H1 (cell line): ENCODE results near the gene DCXR. TPM values are rescaled to one million over a fixed set of nuclear protein-coding genes. Genes with fewer than 3 reads are reported as not detected.

Source experiments
- EP300 ChIP-seq, 2 experiments: IDR thresholded peaks; 1 replicate in 1 of 2; 2 replicates in 1 of 2; pipeline ENCODE4 v1.6.1; 2011 to 2012; ENCODE audit warnings: low read depth in 2 of 2, low read length in 2 of 2, mild to moderate bottlenecking in 2 of 2, borderline replicate concordance in 1 of 2, inconsistent platforms in 1 of 2, moderate library complexity in 1 of 2
- JUN ChIP-seq: IDR thresholded peaks from 2 replicates; pipeline ENCODE4 v1.6.1; 2011; ENCODE audit warnings: low read depth, mild to moderate bottlenecking, improper control_type of control experiment, low read length
- KDM5A ChIP-seq: fragments of 200-600 bp; IDR thresholded peaks from 2 replicates; pipeline ENCODE4 v1.7.1; 2012; ENCODE audit warnings: mild to moderate bottlenecking, low read length, inconsistent platforms, mixed read lengths
- NANOG ChIP-seq: IDR thresholded peaks from 2 replicates; pipeline ENCODE4 v1.6.1; 2011; ENCODE audit warnings: low read length, low read depth, mild to moderate bottlenecking, inconsistent platforms; ENCODE audit not compliant: insufficient read depth, poor library complexity, severe bottlenecking
- PHF8 ChIP-seq: fragments of 200-600 bp; sonication (generic); conservative IDR thresholded peaks from 2 replicates; pipeline ENCODE4 v1.7.1; 2012; ENCODE audit warnings: low read depth, mild to moderate bottlenecking, inconsistent platforms, low read length, moderate library complexity
- POLR2AphosphoS5 ChIP-seq: IDR thresholded peaks from 2 replicates; pipeline ENCODE4 v1.6.1; 2011; ENCODE audit warnings: low read depth, low read length
- POU5F1 ChIP-seq: IDR thresholded peaks from 2 replicates; pipeline ENCODE4 v1.6.1; 2011; ENCODE audit warnings: low read depth, mild to moderate bottlenecking, low read length, moderate library complexity
- RAD21 ChIP-seq, 2 experiments: IDR thresholded peaks in 1 of 2; conservative IDR thresholded peaks in 1 of 2; 2 replicates each; pipeline ENCODE4 v1.6.1; 2011; ENCODE audit warnings: low read depth in 2 of 2, low read length in 2 of 2, improper control_type of control experiment in 1 of 2, inconsistent platforms in 1 of 2, mild to moderate bottlenecking in 1 of 2, moderate library complexity in 1 of 2
- TAF7 ChIP-seq: optimal IDR thresholded peaks from 2 replicates; pipeline ENCODE3; 2011; ENCODE audit warnings: low read depth, mild to moderate bottlenecking, inconsistent platforms, low read length, moderate library complexity, borderline replicate concordance
- YY1 ChIP-seq: IDR thresholded peaks from 2 replicates; pipeline ENCODE4 v1.6.1; 2011; ENCODE audit warnings: low read depth, mild to moderate bottlenecking, low read length
- polyA plus RNA-seq, 7 experiments: library from polyadenylated mRNA; depleted of rRNA in 3 of 7; stranded (reverse) in 5 of 7; unstranded in 2 of 7; fragments of >200 nt in 5 of 7; fragments of 200-250 nt in 2 of 7; gene quantifications; 1 replicate in 5 of 7; 2 replicates in 1 of 7; 4 replicates in 1 of 7; pipeline versions ENCODE4 v1.2.1 to v1.2.3, GENCODE V29; 2011 to 2013; ENCODE audit warnings: missing spikeins in 2 of 7, mixed read lengths in 2 of 7
- total RNA-seq: library from RNA; stranded (reverse); fragmentation: NEBNext Ultra II Directional; extraction: Animal tissue kit (Norgen Biotek cat#: 25700); gene quantifications from 2 replicates; pipeline ENCODE4 v1.2.1, GENCODE V29; 2021
- TF ChIP-seq, protein P1 (sequence below): fragments of 300-600 bp; sonication (generic); IDR thresholded peaks from 2 replicates; pipeline ENCODE4 v1.7.1; 2012; ENCODE audit warnings: low read length, moderate library complexity, mild to moderate bottlenecking, inconsistent platforms; ENCODE audit not compliant: insufficient replicate concordance

DCXR gene
- total and polyA plus RNA-seq, 2 of the 8 experiments (the other 6 are each of a cell fraction or from before 2014, with no cell fraction given): 96.3 to 212 TPM

DNA sequence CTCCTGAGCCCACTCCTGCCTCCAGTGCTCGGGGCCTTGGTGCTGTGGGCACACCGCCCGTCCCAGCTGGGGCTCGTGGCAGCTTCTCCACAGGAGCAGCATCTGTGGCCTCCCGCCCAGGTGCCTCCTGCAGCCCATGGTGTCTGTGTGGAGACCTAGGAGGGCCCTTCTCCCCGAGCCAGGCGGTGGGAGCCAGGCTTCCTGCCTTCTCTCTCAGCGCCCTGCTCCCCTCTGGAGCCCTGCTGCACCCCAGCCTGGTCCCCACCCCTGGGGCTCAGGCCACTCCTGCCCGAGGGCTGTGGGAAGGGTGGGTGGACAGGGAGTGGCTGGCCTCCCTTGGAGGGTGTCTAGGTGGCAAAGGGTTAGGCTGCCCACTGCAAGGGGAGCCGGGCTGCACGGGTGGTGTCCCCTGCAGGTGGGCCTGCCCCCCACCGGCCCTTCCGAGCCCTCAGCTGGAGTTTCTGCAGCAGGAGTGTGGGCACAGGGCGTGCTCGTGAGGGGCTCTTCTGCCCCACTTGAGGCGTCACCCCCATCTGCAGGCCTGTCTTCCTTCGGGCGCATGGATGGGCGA, 25.8 kb downstream of the DCXR start (continued):
- TF ChIP-seq, protein P1, sequence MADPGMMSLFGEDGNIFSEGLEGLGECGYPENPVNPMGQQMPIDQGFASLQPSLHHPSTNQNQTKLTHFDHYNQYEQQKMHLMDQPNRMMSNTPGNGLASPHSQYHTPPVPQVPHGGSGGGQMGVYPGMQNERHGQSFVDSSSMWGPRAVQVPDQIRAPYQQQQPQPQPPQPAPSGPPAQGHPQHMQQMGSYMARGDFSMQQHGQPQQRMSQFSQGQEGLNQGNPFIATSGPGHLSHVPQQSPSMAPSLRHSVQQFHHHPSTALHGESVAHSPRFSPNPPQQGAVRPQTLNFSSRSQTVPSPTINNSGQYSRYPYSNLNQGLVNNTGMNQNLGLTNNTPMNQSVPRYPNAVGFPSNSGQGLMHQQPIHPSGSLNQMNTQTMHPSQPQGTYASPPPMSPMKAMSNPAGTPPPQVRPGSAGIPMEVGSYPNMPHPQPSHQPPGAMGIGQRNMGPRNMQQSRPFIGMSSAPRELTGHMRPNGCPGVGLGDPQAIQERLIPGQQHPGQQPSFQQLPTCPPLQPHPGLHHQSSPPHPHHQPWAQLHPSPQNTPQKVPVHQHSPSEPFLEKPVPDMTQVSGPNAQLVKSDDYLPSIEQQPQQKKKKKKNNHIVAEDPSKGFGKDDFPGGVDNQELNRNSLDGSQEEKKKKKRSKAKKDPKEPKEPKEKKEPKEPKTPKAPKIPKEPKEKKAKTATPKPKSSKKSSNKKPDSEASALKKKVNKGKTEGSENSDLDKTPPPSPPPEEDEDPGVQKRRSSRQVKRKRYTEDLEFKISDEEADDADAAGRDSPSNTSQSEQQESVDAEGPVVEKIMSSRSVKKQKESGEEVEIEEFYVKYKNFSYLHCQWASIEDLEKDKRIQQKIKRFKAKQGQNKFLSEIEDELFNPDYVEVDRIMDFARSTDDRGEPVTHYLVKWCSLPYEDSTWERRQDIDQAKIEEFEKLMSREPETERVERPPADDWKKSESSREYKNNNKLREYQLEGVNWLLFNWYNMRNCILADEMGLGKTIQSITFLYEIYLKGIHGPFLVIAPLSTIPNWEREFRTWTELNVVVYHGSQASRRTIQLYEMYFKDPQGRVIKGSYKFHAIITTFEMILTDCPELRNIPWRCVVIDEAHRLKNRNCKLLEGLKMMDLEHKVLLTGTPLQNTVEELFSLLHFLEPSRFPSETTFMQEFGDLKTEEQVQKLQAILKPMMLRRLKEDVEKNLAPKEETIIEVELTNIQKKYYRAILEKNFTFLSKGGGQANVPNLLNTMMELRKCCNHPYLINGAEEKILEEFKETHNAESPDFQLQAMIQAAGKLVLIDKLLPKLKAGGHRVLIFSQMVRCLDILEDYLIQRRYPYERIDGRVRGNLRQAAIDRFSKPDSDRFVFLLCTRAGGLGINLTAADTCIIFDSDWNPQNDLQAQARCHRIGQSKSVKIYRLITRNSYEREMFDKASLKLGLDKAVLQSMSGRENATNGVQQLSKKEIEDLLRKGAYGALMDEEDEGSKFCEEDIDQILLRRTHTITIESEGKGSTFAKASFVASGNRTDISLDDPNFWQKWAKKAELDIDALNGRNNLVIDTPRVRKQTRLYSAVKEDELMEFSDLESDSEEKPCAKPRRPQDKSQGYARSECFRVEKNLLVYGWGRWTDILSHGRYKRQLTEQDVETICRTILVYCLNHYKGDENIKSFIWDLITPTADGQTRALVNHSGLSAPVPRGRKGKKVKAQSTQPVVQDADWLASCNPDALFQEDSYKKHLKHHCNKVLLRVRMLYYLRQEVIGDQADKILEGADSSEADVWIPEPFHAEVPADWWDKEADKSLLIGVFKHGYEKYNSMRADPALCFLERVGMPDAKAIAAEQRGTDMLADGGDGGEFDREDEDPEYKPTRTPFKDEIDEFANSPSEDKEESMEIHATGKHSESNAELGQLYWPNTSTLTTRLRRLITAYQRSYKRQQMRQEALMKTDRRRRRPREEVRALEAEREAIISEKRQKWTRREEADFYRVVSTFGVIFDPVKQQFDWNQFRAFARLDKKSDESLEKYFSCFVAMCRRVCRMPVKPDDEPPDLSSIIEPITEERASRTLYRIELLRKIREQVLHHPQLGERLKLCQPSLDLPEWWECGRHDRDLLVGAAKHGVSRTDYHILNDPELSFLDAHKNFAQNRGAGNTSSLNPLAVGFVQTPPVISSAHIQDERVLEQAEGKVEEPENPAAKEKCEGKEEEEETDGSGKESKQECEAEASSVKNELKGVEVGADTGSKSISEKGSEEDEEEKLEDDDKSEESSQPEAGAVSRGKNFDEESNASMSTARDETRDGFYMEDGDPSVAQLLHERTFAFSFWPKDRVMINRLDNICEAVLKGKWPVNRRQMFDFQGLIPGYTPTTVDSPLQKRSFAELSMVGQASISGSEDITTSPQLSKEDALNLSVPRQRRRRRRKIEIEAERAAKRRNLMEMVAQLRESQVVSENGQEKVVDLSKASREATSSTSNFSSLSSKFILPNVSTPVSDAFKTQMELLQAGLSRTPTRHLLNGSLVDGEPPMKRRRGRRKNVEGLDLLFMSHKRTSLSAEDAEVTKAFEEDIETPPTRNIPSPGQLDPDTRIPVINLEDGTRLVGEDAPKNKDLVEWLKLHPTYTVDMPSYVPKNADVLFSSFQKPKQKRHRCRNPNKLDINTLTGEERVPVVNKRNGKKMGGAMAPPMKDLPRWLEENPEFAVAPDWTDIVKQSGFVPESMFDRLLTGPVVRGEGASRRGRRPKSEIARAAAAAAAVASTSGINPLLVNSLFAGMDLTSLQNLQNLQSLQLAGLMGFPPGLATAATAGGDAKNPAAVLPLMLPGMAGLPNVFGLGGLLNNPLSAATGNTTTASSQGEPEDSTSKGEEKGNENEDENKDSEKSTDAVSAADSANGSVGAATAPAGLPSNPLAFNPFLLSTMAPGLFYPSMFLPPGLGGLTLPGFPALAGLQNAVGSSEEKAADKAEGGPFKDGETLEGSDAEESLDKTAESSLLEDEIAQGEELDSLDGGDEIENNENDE: no peak
- TF ChIP-seq PHF8 (no peak), NANOG (no peak), EP300 (IDR thresholded peaks at IDR 0.05; ENCODE audit: borderline replicate concordance in 1 of 2, low read depth in 2 of 2, low read length in 2 of 2) (no peak), RAD21 (IDR thresholded peaks at IDR 0.05 in 1 of 2, conservative IDR thresholded peaks at IDR 0.05 in 1 of 2; ENCODE audit: low read depth in 2 of 2, low read length in 2 of 2) (no peak), POU5F1 (no peak), KDM5A (no peak), JUN (no peak), POLR2AphosphoS5 (no peak), TAF7 (no peak), YY1 (no peak)
